ENCODE results near the gene RFXAP.

- no peak for TF ChIP-seq EZH2phosphoT487 (IDR thresholded peaks at IDR 0.05; ENCODE audit: borderline replicate concordance, low read length)
- TF ChIP-seq, protein P1, sequence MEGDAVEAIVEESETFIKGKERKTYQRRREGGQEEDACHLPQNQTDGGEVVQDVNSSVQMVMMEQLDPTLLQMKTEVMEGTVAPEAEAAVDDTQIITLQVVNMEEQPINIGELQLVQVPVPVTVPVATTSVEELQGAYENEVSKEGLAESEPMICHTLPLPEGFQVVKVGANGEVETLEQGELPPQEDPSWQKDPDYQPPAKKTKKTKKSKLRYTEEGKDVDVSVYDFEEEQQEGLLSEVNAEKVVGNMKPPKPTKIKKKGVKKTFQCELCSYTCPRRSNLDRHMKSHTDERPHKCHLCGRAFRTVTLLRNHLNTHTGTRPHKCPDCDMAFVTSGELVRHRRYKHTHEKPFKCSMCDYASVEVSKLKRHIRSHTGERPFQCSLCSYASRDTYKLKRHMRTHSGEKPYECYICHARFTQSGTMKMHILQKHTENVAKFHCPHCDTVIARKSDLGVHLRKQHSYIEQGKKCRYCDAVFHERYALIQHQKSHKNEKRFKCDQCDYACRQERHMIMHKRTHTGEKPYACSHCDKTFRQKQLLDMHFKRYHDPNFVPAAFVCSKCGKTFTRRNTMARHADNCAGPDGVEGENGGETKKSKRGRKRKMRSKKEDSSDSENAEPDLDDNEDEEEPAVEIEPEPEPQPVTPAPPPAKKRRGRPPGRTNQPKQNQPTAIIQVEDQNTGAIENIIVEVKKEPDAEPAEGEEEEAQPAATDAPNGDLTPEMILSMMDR (IDR thresholded peaks at IDR 0.05; ENCODE audit: low read depth, low read length, poor library complexity, severe bottlenecking): no peak
These were observed 10.7 kb downstream of the RFXAP start for GRCh38 chr13:36829753-36830152.
